K562 (cell line): ENCODE data around the gene PDCD6IP. TPM values are rescaled to one million over a fixed set of nuclear protein-coding genes. Genes with fewer than 3 reads are reported as not detected.

Experiments used
- ATAC-seq: fragments of 200-7000 bp; cut with Tn5 transposase; 3 replicates; pipeline ENCODE4 v1.9.1; 2020; ENCODE audit warnings: moderate library complexity
- BruUV-seq: library from RNA; stranded (reverse); fragments of 400-500 nt; replicated peaks from 2 replicates; lab custom pipeline; 2021; lab: Mats Ljungman, UMichigan
- CTCF ChIA-PET: fragments of 300-600 bp; formaldehyde crosslinking; extraction: SDS; loops from one replicate; lab custom pipeline; 2021; ENCODE audit warnings: low intra/inter-chr PET ratio; lab: Yijun Ruan, JAX
- POLR2A ChIA-PET: fragments of 300-600, 350-650 bp; sonication (Branson Sonifier 250); formaldehyde crosslinking; extraction: SDS; loops from one replicate; lab custom pipeline; 2021; ENCODE audit warnings: antibody characterized with exemption, inconsistent platforms; lab: Yijun Ruan, JAX
- DNase-seq, 4 experiments: peaks; one replicate each; pipeline versions ENCODE4 v3.0.0 to v3.0.0-alpha.2; 2011 to 2018; ENCODE audit warnings: low spot score in 3 of 4, mixed read lengths in 3 of 4; ENCODE audit errors: extremely low read depth in 1 of 4
- FAIRE-seq: peaks from 2 replicates; lab custom pipeline; 2011; peaks lifted over from hg19 to GRCh38; lab: Jason Lieb, UNC
- H2AFZ ChIP-seq: 2 replicates; pipeline ENCODE4 v1.6.0; 2011; ENCODE audit warnings: low read depth, low read length, control low read depth, inconsistent platforms
- H3K27ac ChIP-seq: fragments of 200-600 bp; 3 replicates; pipeline ENCODE4 v1.8.0; 2011; ENCODE audit warnings: low read depth, mild to moderate bottlenecking, control low read depth, inconsistent platforms, low read length, moderate library complexity, mixed read lengths; ENCODE audit errors: extremely low read depth
- H3K27me3 ChIP-seq, 2 experiments: fragments of 300-600 bp in 1 of 2; 2 replicates in 1 of 2; 3 replicates in 1 of 2; pipeline versions ENCODE4 v1.6.0 to v1.8.0; 2011; ENCODE audit warnings: inconsistent platforms in 2 of 2, low read length in 2 of 2, mild to moderate bottlenecking in 1 of 2, mixed read lengths in 1 of 2, moderate library complexity in 1 of 2; ENCODE audit not compliant: control insufficient read depth in 2 of 2, insufficient read depth in 2 of 2
- H3K36me3 ChIP-seq: fragments of 300-600 bp; 3 replicates; pipeline ENCODE4 v1.8.0; 2011; ENCODE audit warnings: mild to moderate bottlenecking, low read length, inconsistent platforms; ENCODE audit not compliant: control insufficient read depth, insufficient read depth
- H3K4me1 ChIP-seq, 2 experiments: fragments of 200-600 bp in 1 of 2; replicated peaks in 1 of 2; 2 replicates in 1 of 2; 3 replicates in 1 of 2; pipeline versions ENCODE4 v1.5.1 to v1.8.0; 2011; ENCODE audit warnings: inconsistent platforms in 2 of 2, low read length in 2 of 2, mild to moderate bottlenecking in 1 of 2, mixed read lengths in 1 of 2, moderate library complexity in 1 of 2; ENCODE audit not compliant: control insufficient read depth in 2 of 2, insufficient read depth in 2 of 2
- H3K4me2 ChIP-seq: 2 replicates; pipeline ENCODE4 v1.6.1; 2011; ENCODE audit warnings: low read length, control low read depth, inconsistent platforms, mixed read lengths; ENCODE audit not compliant: insufficient read depth
- H3K4me3 ChIP-seq: fragments of 200-600 bp; sonication (generic), shearing (Covaris generic); 2 replicates; pipeline ENCODE4 v1.5.1; 2016; ENCODE audit warnings: control low read depth, inconsistent platforms
- H3K79me2 ChIP-seq: fragments of 200-600 bp; 3 replicates; pipeline ENCODE4 v1.8.0; 2011; ENCODE audit warnings: low read length, inconsistent platforms; ENCODE audit not compliant: control insufficient read depth, insufficient read depth
- H3K9ac ChIP-seq, 2 experiments: 2 replicates each; pipeline versions ENCODE4 v1.6.0 to v1.6.1; 2011; ENCODE audit warnings: low read depth in 2 of 2, low read length in 2 of 2, control low read depth in 1 of 2, inconsistent platforms in 1 of 2, mild to moderate bottlenecking in 1 of 2, mixed read lengths in 1 of 2; ENCODE audit not compliant: insufficient read depth in 1 of 2
- H3K9me1 ChIP-seq: one replicate; pipeline ENCODE4 v1.6.0; 2011; ENCODE audit warnings: inconsistent platforms, mild to moderate bottlenecking, low read length, moderate library complexity; ENCODE audit not compliant: control insufficient read depth, insufficient read depth
- H3K9me3 ChIP-seq: replicated peaks from 2 replicates; pipeline ENCODE4 v1.5.1; 2011; ENCODE audit warnings: low read depth, low read length, inconsistent platforms; ENCODE audit not compliant: control insufficient read depth, insufficient read depth
- H4K20me1 ChIP-seq: replicated peaks from 2 replicates; pipeline ENCODE4 v1.6.1; 2011; ENCODE audit warnings: low read length, inconsistent platforms, mixed read lengths; ENCODE audit not compliant: control insufficient read depth, insufficient read depth
- BACH1 ChIP-seq: fragments of 200-800 bp; sonication (Bioruptor generic); IDR thresholded peaks from 2 replicates; pipeline ENCODE4 v1.6.1; 2016; ENCODE audit warnings: missing genetic modification characterization, missing compliant biosample characterization
- CEBPB ChIP-seq: fragments of 450-650 bp; IDR thresholded peaks from 2 replicates; pipeline ENCODE4 v1.6.1; 2016; ENCODE audit warnings: missing genetic modification characterization, missing compliant biosample characterization
- POLR2G ChIP-seq: fragments of 200-400 bp; formaldehyde crosslinking; IDR thresholded peaks from 2 replicates; pipeline ENCODE4 v1.6.1; 2017; ENCODE audit warnings: low read depth, mild to moderate bottlenecking, antibody characterized with exemption, low read length, moderate library complexity
- SAP30 ChIP-seq: fragments of 200-600 bp; sonication (generic); IDR thresholded peaks from 2 replicates; pipeline ENCODE4 v1.6.1; 2012; ENCODE audit warnings: borderline replicate concordance, low read depth, mild to moderate bottlenecking, moderate library complexity, low read length, control low read depth, inconsistent platforms; ENCODE audit not compliant: insufficient read depth, poor library complexity, severe bottlenecking
- TAF15 ChIP-seq: fragments of 200-400 bp; formaldehyde crosslinking; IDR thresholded peaks from 2 replicates; pipeline ENCODE4 v1.6.1; 2017; ENCODE audit warnings: mild to moderate bottlenecking, low read depth, low read length, moderate library complexity
- TAF7 ChIP-seq: fragments of 450-650 bp; IDR thresholded peaks from 2 replicates; pipeline ENCODE4 v1.6.1; 2016; ENCODE audit warnings: missing genetic modification characterization, missing compliant biosample characterization
- TFAM ChIP-seq: fragments of 250-450 bp; sonication (Bioruptor Pico); conservative IDR thresholded peaks from 2 replicates; pipeline ENCODE4 v1.5.0; 2021; ENCODE audit warnings: mild to moderate bottlenecking, moderate library complexity
- TOE1 ChIP-seq, 2 experiments: fragments of 450-650 bp in 1 of 2; sonication (generic) in 1 of 2; formaldehyde crosslinking in 1 of 2; IDR thresholded peaks; 2 replicates each; pipeline versions ENCODE4 v1.7.1 to v1.8.0; 2016 to 2022; ENCODE audit warnings: borderline replicate concordance in 2 of 2, mild to moderate bottlenecking in 2 of 2, antibody characterized with exemption in 1 of 2, inconsistent platforms in 1 of 2, low read depth in 1 of 2, missing genetic modification reagents in 1 of 2, moderate library complexity in 1 of 2
- ZBTB17 ChIP-seq: fragments of 450-650 bp; formaldehyde crosslinking; IDR thresholded peaks from 2 replicates; pipeline ENCODE4 v1.4.0; 2020; ENCODE audit warnings: mild to moderate bottlenecking
- WGBS: fragments of 100-300 bp; shearing (Covaris generic); methylation state at CpG from one replicate; pipeline ENCODE4 v1.1.6; 2016; ENCODE audit warnings: low coverage, mixed read lengths; ENCODE audit not compliant: insufficient coverage; ENCODE audit errors: missing lambda C conversion rate; 5-methylcytosine and 5-hydroxymethylcytosine counted together
- in situ Hi-C: fragments of 300-500 bp; cut with MboI; formaldehyde crosslinking; loops from 4 replicates; pipeline ENCODE4 v1.15.0; 2018; ENCODE audit warnings: inconsistent platforms, mixed read lengths
- intact Hi-C: fragments of 100-400 bp; cut with micrococcal nuclease; formaldehyde crosslinking; loops from 2 replicates; pipeline ENCODE4 v1.14.2; 2022
- polyA plus RNA-seq, 8 experiments: library from polyadenylated mRNA; depleted of rRNA in 4 of 8; stranded (reverse) in 5 of 8; unstranded in 3 of 8; fragments of >200 nt; fragmentation: Nextera tagmentation in 2 of 8; fragmentation: Illumina TruSeq in 1 of 8; extraction: Ambion mirVana in 2 of 8; extraction: Trizol in 1 of 8; gene quantifications; 2 replicates each; pipeline versions ENCODE4 v1.2.1 to v1.2.3, GENCODE V29; 2011 to 2014; ENCODE audit warnings: inconsistent platforms in 1 of 8, missing spikeins in 1 of 8
- total RNA-seq, 7 experiments: library from RNA; depleted of rRNA in 6 of 7; stranded (reverse); fragments of >200 nt in 6 of 7; fragmentation: Illumina TruSeq in 2 of 7; extraction: Trizol in 2 of 7; gene quantifications; 2 replicates each; pipeline versions ENCODE4 v1.2.1 to v1.2.3, GENCODE V29; 2011 to 2021; ENCODE audit warnings: low replicate concordance in 1 of 7

Gene PDCD6IP
- total and polyA plus RNA-seq, 9 of the 15 experiments (the other 6 are each of a cell fraction or from before 2014, with no cell fraction given) = 40.2 to 302 (median 122) TPM

- TF ChIP-seq BACH1 (tag) (no peak), TAF7 (tag) (no peak), ZBTB17 (CRISPR knock-in tag) (no peak), SAP30 (no peak), TOE1 (IDR thresholded peaks at IDR 0.05; ENCODE audit: borderline replicate concordance) (no peak), TOE1 (CRISPR knock-in tag; IDR thresholded peaks at IDR 0.05; ENCODE audit: borderline replicate concordance, low read depth) (no peak), TAF15 (no peak)
- TF ChIP-seq, all 486 proteins: peak for 0
These were observed 69.9 kb downstream of the PDCD6IP start (continued) for GRCh38 chr3:33868309-33868708.

GRCh38 chr3:33869977-33870376 is 71.5 kb downstream of the PDCD6IP start:
- H2AFZ ChIP-seq = no peak overlapping the region
- no peaks in the 10 kb centered on the region for H3K27me3 ChIP-seq
- BruUV-seq = no TSS peak
- no peaks in the 10 kb centered on the region for H3K9me1 ChIP-seq
- H3K4me1 ChIP-seq = no peaks in the 10 kb centered on the region
- CTCF ChIA-PET = no interaction called here
- H3K9ac ChIP-seq = no peak overlapping the region
- TF ChIP-seq POLR2G = 0 out of 2 replicates have a peak, but pooled peaks have one; percentile 6
- TF ChIP-seq CEBPB (tag) = 0 out of 2 replicates have a peak, but pooled peaks have one; percentile 30
- TF ChIP-seq TFAM = no peak
- H4K20me1 ChIP-seq = no peaks in the 10 kb centered on the region
- FAIRE-seq = no peak
- no peaks in the 10 kb centered on the region for H3K9me3 ChIP-seq
- 78% methylated on average over 7 of the region's 7 CpGs for WGBS
- H3K27ac ChIP-seq = no peak overlapping the region
- intact Hi-C loops = no loop called here
- H3K79me2 ChIP-seq = no peaks in the 10 kb centered on the region
- no peak for DNase-seq
- H3K4me3 ChIP-seq = no peak overlapping the region
- in situ Hi-C loops = no loop called here
- POLR2A ChIA-PET = interaction anchor here (0.6 kb wide), 1 partner anchor 935 kb away, joined by 3 read pairs; no protein-coding TSS in a partner anchor
- ATAC-seq = peak; percentile 21; the same call in 2 of the 3 replicates
- peaks cover 36% of the 10 kb centered on the region for H3K36me3 ChIP-seq
- H3K4me2 ChIP-seq = no peak overlapping the region
